Type B pancreatic cell (in vitro differentiated cells): ENCODE results near the gene IARS2. TPM values are rescaled to one million over a fixed set of nuclear protein-coding genes. Genes with fewer than 3 reads are reported as not detected.
"Not testable (repeated sequence)": the region's sequence is repeated elsewhere in the genome, so short reads cannot be mapped to it uniquely, and the experiment has no call there.

Experiments used
- DNase-seq: peaks from one replicate; pipeline ENCODE4 v3.0.0; 2021; ENCODE audit warnings: mixed read lengths; ENCODE audit not compliant: unreplicated experiment; ENCODE audit errors: extremely low spot score
- H3K27ac Mint-ChIP-seq: 2 replicates; pipeline ENCODE4 v1.8.0; 2021; ENCODE audit warnings: mild to moderate bottlenecking, mixed read lengths
- H3K27me3 Mint-ChIP-seq: 2 replicates; pipeline ENCODE4 v1.8.0; 2021; ENCODE audit warnings: mixed read lengths
- H3K36me3 Mint-ChIP-seq: 2 replicates; pipeline ENCODE4 v1.8.0; 2021; ENCODE audit warnings: mixed read lengths
- H3K4me1 Mint-ChIP-seq: one replicate; pipeline ENCODE4 v1.8.0; 2021; ENCODE audit warnings: mixed read lengths; ENCODE audit not compliant: unreplicated experiment
- H3K4me3 Mint-ChIP-seq: 2 replicates; pipeline ENCODE4 v1.8.0; 2021; ENCODE audit warnings: mild to moderate bottlenecking, mixed read lengths
- H3K9me3 Mint-ChIP-seq: 2 replicates; pipeline ENCODE4 v1.8.0; 2021; ENCODE audit warnings: mixed read lengths
- total RNA-seq: library from RNA; stranded (reverse); gene quantifications from 2 replicates; pipeline ENCODE4 v1.2.1, GENCODE V29; 2021; ENCODE audit warnings: low replicate concordance
- TF ChIP-seq, protein P1 (sequence below): fragments of 200-600 bp; sonication (generic); conservative IDR thresholded peaks from 2 replicates; pipeline ENCODE4 v1.5.0; 2021; ENCODE audit warnings: antibody characterized with exemption, mild to moderate bottlenecking

Gene IARS2
- total RNA-seq, 1 donor from 2014 or later: 66.3 TPM

- Mint-ChIP-seq H3K36me3 (peaks cover 25% of the 10 kb centered on the region), H3K9me3 (no peaks in the 10 kb centered on the region), H3K4me1 (no peaks in the 10 kb centered on the region), H3K4me3 (no peak overlapping the region), H3K27ac (no peak overlapping the region), H3K27me3 (no peaks in the 10 kb centered on the region)
- TF ChIP-seq, protein P1, sequence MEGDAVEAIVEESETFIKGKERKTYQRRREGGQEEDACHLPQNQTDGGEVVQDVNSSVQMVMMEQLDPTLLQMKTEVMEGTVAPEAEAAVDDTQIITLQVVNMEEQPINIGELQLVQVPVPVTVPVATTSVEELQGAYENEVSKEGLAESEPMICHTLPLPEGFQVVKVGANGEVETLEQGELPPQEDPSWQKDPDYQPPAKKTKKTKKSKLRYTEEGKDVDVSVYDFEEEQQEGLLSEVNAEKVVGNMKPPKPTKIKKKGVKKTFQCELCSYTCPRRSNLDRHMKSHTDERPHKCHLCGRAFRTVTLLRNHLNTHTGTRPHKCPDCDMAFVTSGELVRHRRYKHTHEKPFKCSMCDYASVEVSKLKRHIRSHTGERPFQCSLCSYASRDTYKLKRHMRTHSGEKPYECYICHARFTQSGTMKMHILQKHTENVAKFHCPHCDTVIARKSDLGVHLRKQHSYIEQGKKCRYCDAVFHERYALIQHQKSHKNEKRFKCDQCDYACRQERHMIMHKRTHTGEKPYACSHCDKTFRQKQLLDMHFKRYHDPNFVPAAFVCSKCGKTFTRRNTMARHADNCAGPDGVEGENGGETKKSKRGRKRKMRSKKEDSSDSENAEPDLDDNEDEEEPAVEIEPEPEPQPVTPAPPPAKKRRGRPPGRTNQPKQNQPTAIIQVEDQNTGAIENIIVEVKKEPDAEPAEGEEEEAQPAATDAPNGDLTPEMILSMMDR: no peak
- DNase-seq: no peak
Observed at GRCh38 chr1:220149742-220150141, 55.8 kb downstream of the IARS2 start.

- no peaks in the 10 kb centered on the region for H3K9me3 Mint-ChIP-seq
- no peak for DNase-seq
- no peak overlapping the region for H3K4me3 Mint-ChIP-seq
- no peaks in the 10 kb centered on the region for H3K27me3 Mint-ChIP-seq
- TF ChIP-seq, protein P1: no peak
- H3K4me1 Mint-ChIP-seq: no peaks in the 10 kb centered on the region
- H3K36me3 Mint-ChIP-seq: peaks cover 16% of the 10 kb centered on the region
- no peak overlapping the region for H3K27ac Mint-ChIP-seq
Observed at GRCh38 chr1:220151454-220151853, 57.5 kb downstream of the IARS2 start.

DNA sequence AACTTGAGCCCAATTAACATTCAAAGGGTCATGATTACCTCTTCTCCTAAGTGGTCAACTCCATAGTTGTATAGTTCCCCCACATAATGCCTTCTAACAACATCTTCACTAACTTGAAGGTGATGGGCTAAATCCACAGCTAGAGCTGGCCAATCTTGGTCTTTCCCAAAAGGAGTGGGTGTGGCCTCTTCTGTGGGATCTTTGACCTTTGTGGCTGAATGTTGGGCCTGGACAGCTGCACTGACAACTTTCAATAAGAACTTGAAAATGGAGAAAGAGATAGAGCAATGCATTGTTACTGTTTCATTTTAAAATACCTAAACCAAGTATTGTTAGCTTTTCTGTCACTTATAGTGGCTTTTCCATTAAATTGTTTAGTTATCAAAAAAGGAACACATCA, 59.2 kb downstream of the IARS2 start:
- H3K36me3 Mint-ChIP-seq: peaks cover 26% of the 10 kb centered on the region
- H3K4me1 Mint-ChIP-seq: no peaks in the 10 kb centered on the region
- no peaks in the 10 kb centered on the region for H3K27me3 Mint-ChIP-seq
- TF ChIP-seq, protein P1: no peak
- no peak for DNase-seq
- H3K9me3 Mint-ChIP-seq: no peaks in the 10 kb centered on the region
- H3K27ac Mint-ChIP-seq: no peak overlapping the region
- H3K4me3 Mint-ChIP-seq: no peak overlapping the region

GRCh38 chr1:220156620-220157146, 62.8 kb downstream of the IARS2 start:
- Mint-ChIP-seq H3K36me3 (peaks cover 37% of the 10 kb centered on the region), H3K9me3 (no peaks in the 10 kb centered on the region), H3K27me3 (no peaks in the 10 kb centered on the region), H3K4me1 (no peaks in the 10 kb centered on the region), H3K4me3 (no peak overlapping the region), H3K27ac (no peak overlapping the region)
- DNase-seq: no peak
- TF ChIP-seq, protein P1: no peak

GRCh38 chr1:220157738-220158137, 63.8 kb downstream of the IARS2 start:
- H3K9me3 Mint-ChIP-seq: no peaks in the 10 kb centered on the region
- TF ChIP-seq, protein P1: no peak
- no peak overlapping the region for H3K27ac Mint-ChIP-seq
- no peak for DNase-seq
- H3K36me3 Mint-ChIP-seq: peaks cover 37% of the 10 kb centered on the region
- no peak overlapping the region for H3K4me3 Mint-ChIP-seq
- no peaks in the 10 kb centered on the region for H3K4me1 Mint-ChIP-seq
- H3K27me3 Mint-ChIP-seq: no peaks in the 10 kb centered on the region

GRCh38 chr1:220158530-220158929, 64.6 kb downstream of the IARS2 start:
- not testable (repeated sequence) for H3K27ac Mint-ChIP-seq, H3K9me3 Mint-ChIP-seq, H3K4me1 Mint-ChIP-seq, H3K4me3 Mint-ChIP-seq, H3K27me3 Mint-ChIP-seq, DNase-seq
- H3K36me3 Mint-ChIP-seq: peaks cover 33% of the 10 kb centered on the region
